Testis (tissue), 3 donors: ENCODE measurements around the gene STAT2. TPM values are rescaled to one million over a fixed set of nuclear protein-coding genes. Genes with fewer than 3 reads are reported as not detected.
"Not testable (repeated sequence)": the region's sequence is repeated elsewhere in the genome, so short reads cannot be mapped to it uniquely, and the experiment has no call there.

Experiments used
- DNase-seq: peaks from one replicate; pipeline ENCODE4 v3.0.0-alpha.2; 2019
- H3K27ac ChIP-seq, 2 donors: fragments of 200-600 bp; sonication (generic); one replicate each; pipeline ENCODE4 v1.5.1; 2019
- H3K27me3 ChIP-seq: fragments of 200-600 bp; sonication (generic); one replicate; pipeline ENCODE4 v1.5.1; 2019
- H3K36me3 ChIP-seq: fragments of 200-600 bp; sonication (generic); one replicate; pipeline ENCODE4 v1.5.1; 2017; ENCODE audit warnings: low read depth; ENCODE audit errors: missing control alignments
- H3K4me1 ChIP-seq: fragments of 200-600 bp; sonication (generic); one replicate; pipeline ENCODE4 v1.5.1; 2019
- H3K4me3 ChIP-seq, 2 donors: fragments of 200-600 bp; sonication (generic); one replicate each; pipeline ENCODE4 v1.5.1; 2017 to 2019
- H3K9me3 ChIP-seq: fragments of 200-600 bp; sonication (generic); one replicate; pipeline ENCODE4 v1.5.1; 2017
- CTCF ChIP-seq, 3 experiments: fragments of 450-650 bp in 2 of 3; fragments of 200-600 bp in 1 of 3; sonication (generic) in 1 of 3; IDR thresholded peaks; one replicate each; pipeline ENCODE4 v1.5.1; 2016 to 2019; ENCODE audit warnings: antibody characterized with exemption in 3 of 3, mild to moderate bottlenecking in 2 of 3, moderate library complexity in 1 of 3
- POLR2A ChIP-seq: fragments of 450-650 bp; IDR thresholded peaks from one replicate; pipeline ENCODE4 v1.6.1; 2017; ENCODE audit warnings: antibody characterized with exemption, mild to moderate bottlenecking, moderate library complexity
- WGBS, 2 donors: methylation state at CpG; one replicate each; pipeline ENCODE4 v1.1.5; 2018; 5-methylcytosine and 5-hydroxymethylcytosine counted together
- intact Hi-C: fragments of 100-400 bp; cut with DNase I; formaldehyde crosslinking; loops from one replicate; pipeline ENCODE4 v1.15.1; 2023; ENCODE audit warnings: low total_unique reads
- polyA plus RNA-seq: library from polyadenylated mRNA; stranded (reverse); fragments of 350-450 nt; fragmentation: Illumina TruSeq; extraction: RNeasy Lipid Tissue Mini Kit (QIAGEN cat#74804); gene quantifications from one replicate; pipeline ENCODE4 v1.2.3, GENCODE V29; 2014; ENCODE audit warnings: low read depth, low replicate concordance; ENCODE audit not compliant: insufficient read depth
- total RNA-seq, 2 donors: library from RNA; depleted of rRNA; stranded (reverse); fragments of >200 nt; gene quantifications; one replicate each; pipeline ENCODE4 v1.2.3, GENCODE V29; 2016

STAT2 gene
- total and polyA plus RNA-seq, 3 donors from 2014 or later = 57.0 to 122 (median 110) TPM

GRCh38 chr12:56350662-56351061 lies 9.2 kb downstream of the STAT2 start:
- intact Hi-C loops = no loop called here
- Histone ChIP-seq H3K4me3 (no peak overlapping the region), H3K27me3 (no peaks in the 10 kb centered on the region), H3K27ac (no peak overlapping the region), H3K4me1 (no peaks in the 10 kb centered on the region), H3K9me3 (no peaks in the 10 kb centered on the region), H3K36me3 (peaks cover 5% of the 10 kb centered on the region)
- 81 to 93% methylated on average over 2 of the region's 2 CpGs for WGBS, 2 donors
- TF ChIP-seq CTCF (IDR thresholded peaks at IDR 0.05) (no peak), POLR2A (no peak)
- no peak for DNase-seq

GRCh38 chr12:56348776-56349175 lies 11.1 kb downstream of the STAT2 start:
- 90 to 93% methylated on average over 4 to 5 of the region's 5 CpGs for WGBS, 2 donors
- Histone ChIP-seq H3K36me3 (no peaks in the 10 kb centered on the region), H3K27ac (no peak overlapping the region), H3K9me3 (no peaks in the 10 kb centered on the region), H3K4me3 (no peak overlapping the region), H3K27me3 (no peaks in the 10 kb centered on the region), H3K4me1 (no peaks in the 10 kb centered on the region)
- intact Hi-C loops = no loop called here
- TF ChIP-seq POLR2A (no peak), CTCF (IDR thresholded peaks at IDR 0.05) (no peak)
- no peak for DNase-seq

- H3K4me1 ChIP-seq, H3K27me3 ChIP-seq, H3K27ac ChIP-seq, DNase-seq, H3K36me3 ChIP-seq, H3K9me3 ChIP-seq, H3K4me3 ChIP-seq, intact Hi-C loops: not testable (repeated sequence)
- 86 to 93% methylated on average over 9 of the region's 9 CpGs for WGBS, 2 donors
Observed at GRCh38 chr12:56347255-56347654, 12.7 kb downstream of the STAT2 start.

GRCh38 chr12:56346675-56347074 lies 13.2 kb downstream of the STAT2 start:
- no peak for DNase-seq
- H3K4me1 ChIP-seq = no peaks in the 10 kb centered on the region
- TF ChIP-seq CTCF (IDR thresholded peaks at IDR 0.05) (no peak), POLR2A (no peak)
- no peaks in the 10 kb centered on the region for H3K27me3 ChIP-seq
- WGBS, 2 donors = 75 to 82% methylated on average over 7 of the region's 7 CpGs
- intact Hi-C loops = no loop called here
- H3K36me3 ChIP-seq = no peaks in the 10 kb centered on the region
- H3K4me3 ChIP-seq = no peak overlapping the region
- H3K9me3 ChIP-seq = no peaks in the 10 kb centered on the region
- H3K27ac ChIP-seq = no peak overlapping the region

- DNase-seq, H3K9me3 ChIP-seq, H3K36me3 ChIP-seq, H3K27ac ChIP-seq, H3K4me3 ChIP-seq, intact Hi-C loops, H3K27me3 ChIP-seq, H3K4me1 ChIP-seq: not testable (repeated sequence)
- WGBS, 2 donors = 92 to 100% methylated on average over 2 of the region's 2 CpGs
Observed at GRCh38 chr12:56342290-56342689, 17.6 kb downstream of the STAT2 start.

GRCh38 chr12:56341616-56342015 lies 18.3 kb downstream of the STAT2 start:
- Histone ChIP-seq H3K9me3 (no peaks in the 10 kb centered on the region), H3K36me3 (no peaks in the 10 kb centered on the region), H3K4me3 (no peak overlapping the region), H3K27ac (no peak overlapping the region), H3K27me3 (no peaks in the 10 kb centered on the region), H3K4me1 (no peaks in the 10 kb centered on the region)
- intact Hi-C loops = no loop called here
- 38 to 42% methylated on average over 1 of the region's 1 CpG for WGBS, 2 donors
- no peak for DNase-seq
- no peak for TF ChIP-seq POLR2A
- no peak for TF ChIP-seq CTCF (IDR thresholded peaks at IDR 0.05)
